WTC11 (cell line): ENCODE results near the gene SOX6.

Source experiments
- CREM ChIP-seq: sonication (generic); formaldehyde crosslinking; IDR thresholded peaks from 2 replicates; pipeline ENCODE4 v1.8.1; 2022; ENCODE audit warnings: mild to moderate bottlenecking, missing genetic modification reagents, moderate library complexity
- JUN ChIP-seq: sonication (generic); formaldehyde crosslinking; IDR thresholded peaks from 2 replicates; pipeline ENCODE4 v1.8.0; 2023; ENCODE audit warnings: mild to moderate bottlenecking, missing genetic modification reagents
- MYBL2 ChIP-seq: sonication (generic); formaldehyde crosslinking; IDR thresholded peaks from 2 replicates; pipeline ENCODE4 v1.8.1; 2023; ENCODE audit warnings: mild to moderate bottlenecking, moderate library complexity, missing genetic modification reagents
- NFYB ChIP-seq: sonication (generic); formaldehyde crosslinking; conservative IDR thresholded peaks from 2 replicates; pipeline ENCODE4 v1.8.0; 2022; ENCODE audit warnings: low read depth, missing genetic modification reagents
- SP1 ChIP-seq: sonication (generic); formaldehyde crosslinking; conservative IDR thresholded peaks from 2 replicates; pipeline ENCODE4 v1.8.1; 2022; ENCODE audit warnings: missing genetic modification reagents
- TCF7 ChIP-seq: sonication (generic); formaldehyde crosslinking; IDR thresholded peaks from 2 replicates; pipeline ENCODE4 v1.8.0; 2022; ENCODE audit warnings: mild to moderate bottlenecking, low read depth, missing genetic modification reagents, moderate library complexity
- ZNF121 ChIP-seq: sonication (generic); formaldehyde crosslinking; IDR thresholded peaks from 2 replicates; pipeline ENCODE4 v1.8.0; 2023; ENCODE audit warnings: missing genetic modification reagents
- ZNF232 ChIP-seq: sonication (generic); formaldehyde crosslinking; IDR thresholded peaks from 2 replicates; pipeline ENCODE4 v1.8.0; 2022; ENCODE audit warnings: mild to moderate bottlenecking, missing genetic modification reagents
- TF ChIP-seq, protein P1 (sequence below): fragments of 200-600 bp; IDR thresholded peaks from 2 replicates; pipeline ENCODE4 v1.8.0; 2022; ENCODE audit warnings: antibody characterized with exemption
- TF ChIP-seq, protein P2 (sequence below): sonication (generic); formaldehyde crosslinking; IDR thresholded peaks from 2 replicates; pipeline ENCODE4 v1.8.1; 2022; ENCODE audit warnings: mild to moderate bottlenecking, moderate library complexity, missing genetic modification reagents
- TF ChIP-seq, protein P3 (sequence below): sonication (generic); formaldehyde crosslinking; IDR thresholded peaks from 2 replicates; pipeline ENCODE4 v1.8.0; 2022; ENCODE audit warnings: mild to moderate bottlenecking, missing genetic modification reagents
- TF ChIP-seq, protein P4 (sequence below): sonication (generic); formaldehyde crosslinking; IDR thresholded peaks from 2 replicates; pipeline ENCODE4 v1.8.1; 2022; ENCODE audit warnings: missing genetic modification reagents, borderline replicate concordance
- TF ChIP-seq, protein P5 (sequence below): sonication (generic); formaldehyde crosslinking; IDR thresholded peaks from 2 replicates; pipeline ENCODE4 v1.8.1; 2023; ENCODE audit warnings: mild to moderate bottlenecking, missing genetic modification reagents, moderate library complexity

DNA sequence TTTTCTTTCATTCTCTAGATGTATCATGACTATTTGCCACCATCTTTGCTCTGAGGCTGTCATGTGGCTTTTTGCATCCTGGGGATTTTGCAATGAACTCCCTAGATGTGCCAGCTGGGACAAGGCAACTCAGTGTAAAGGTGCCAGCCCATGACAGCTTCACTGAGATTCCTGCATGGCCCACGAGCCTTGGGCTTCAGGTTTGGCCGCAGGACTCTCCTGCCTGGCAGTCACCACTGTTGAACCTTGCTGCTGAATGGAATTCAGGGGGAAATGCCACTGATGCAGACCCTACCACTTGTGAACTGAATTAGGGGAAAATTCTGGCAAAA is 385.2 kb downstream of the SOX6 start:
- TF ChIP-seq, protein P1, sequence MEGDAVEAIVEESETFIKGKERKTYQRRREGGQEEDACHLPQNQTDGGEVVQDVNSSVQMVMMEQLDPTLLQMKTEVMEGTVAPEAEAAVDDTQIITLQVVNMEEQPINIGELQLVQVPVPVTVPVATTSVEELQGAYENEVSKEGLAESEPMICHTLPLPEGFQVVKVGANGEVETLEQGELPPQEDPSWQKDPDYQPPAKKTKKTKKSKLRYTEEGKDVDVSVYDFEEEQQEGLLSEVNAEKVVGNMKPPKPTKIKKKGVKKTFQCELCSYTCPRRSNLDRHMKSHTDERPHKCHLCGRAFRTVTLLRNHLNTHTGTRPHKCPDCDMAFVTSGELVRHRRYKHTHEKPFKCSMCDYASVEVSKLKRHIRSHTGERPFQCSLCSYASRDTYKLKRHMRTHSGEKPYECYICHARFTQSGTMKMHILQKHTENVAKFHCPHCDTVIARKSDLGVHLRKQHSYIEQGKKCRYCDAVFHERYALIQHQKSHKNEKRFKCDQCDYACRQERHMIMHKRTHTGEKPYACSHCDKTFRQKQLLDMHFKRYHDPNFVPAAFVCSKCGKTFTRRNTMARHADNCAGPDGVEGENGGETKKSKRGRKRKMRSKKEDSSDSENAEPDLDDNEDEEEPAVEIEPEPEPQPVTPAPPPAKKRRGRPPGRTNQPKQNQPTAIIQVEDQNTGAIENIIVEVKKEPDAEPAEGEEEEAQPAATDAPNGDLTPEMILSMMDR: no peak
- TF ChIP-seq, protein P2, sequence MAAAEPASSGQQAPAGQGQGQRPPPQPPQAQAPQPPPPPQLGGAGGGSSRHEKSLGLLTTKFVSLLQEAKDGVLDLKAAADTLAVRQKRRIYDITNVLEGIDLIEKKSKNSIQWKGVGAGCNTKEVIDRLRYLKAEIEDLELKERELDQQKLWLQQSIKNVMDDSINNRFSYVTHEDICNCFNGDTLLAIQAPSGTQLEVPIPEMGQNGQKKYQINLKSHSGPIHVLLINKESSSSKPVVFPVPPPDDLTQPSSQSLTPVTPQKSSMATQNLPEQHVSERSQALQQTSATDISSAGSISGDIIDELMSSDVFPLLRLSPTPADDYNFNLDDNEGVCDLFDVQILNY (CRISPR knock-in tag): no peak
- TF ChIP-seq CREM (CRISPR knock-in tag) (no peak), SP1 (CRISPR knock-in tag) (no peak), ZNF121 (CRISPR knock-in tag) (no peak), TCF7 (no peak), NFYB (no peak), MYBL2 (no peak), JUN (CRISPR knock-in tag) (no peak), ZNF232 (CRISPR knock-in tag) (no peak)
- TF ChIP-seq, protein P3, sequence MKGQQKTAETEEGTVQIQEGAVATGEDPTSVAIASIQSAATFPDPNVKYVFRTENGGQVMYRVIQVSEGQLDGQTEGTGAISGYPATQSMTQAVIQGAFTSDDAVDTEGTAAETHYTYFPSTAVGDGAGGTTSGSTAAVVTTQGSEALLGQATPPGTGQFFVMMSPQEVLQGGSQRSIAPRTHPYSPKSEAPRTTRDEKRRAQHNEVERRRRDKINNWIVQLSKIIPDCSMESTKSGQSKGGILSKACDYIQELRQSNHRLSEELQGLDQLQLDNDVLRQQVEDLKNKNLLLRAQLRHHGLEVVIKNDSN (CRISPR knock-in tag): no peak
- TF ChIP-seq, protein P4, sequence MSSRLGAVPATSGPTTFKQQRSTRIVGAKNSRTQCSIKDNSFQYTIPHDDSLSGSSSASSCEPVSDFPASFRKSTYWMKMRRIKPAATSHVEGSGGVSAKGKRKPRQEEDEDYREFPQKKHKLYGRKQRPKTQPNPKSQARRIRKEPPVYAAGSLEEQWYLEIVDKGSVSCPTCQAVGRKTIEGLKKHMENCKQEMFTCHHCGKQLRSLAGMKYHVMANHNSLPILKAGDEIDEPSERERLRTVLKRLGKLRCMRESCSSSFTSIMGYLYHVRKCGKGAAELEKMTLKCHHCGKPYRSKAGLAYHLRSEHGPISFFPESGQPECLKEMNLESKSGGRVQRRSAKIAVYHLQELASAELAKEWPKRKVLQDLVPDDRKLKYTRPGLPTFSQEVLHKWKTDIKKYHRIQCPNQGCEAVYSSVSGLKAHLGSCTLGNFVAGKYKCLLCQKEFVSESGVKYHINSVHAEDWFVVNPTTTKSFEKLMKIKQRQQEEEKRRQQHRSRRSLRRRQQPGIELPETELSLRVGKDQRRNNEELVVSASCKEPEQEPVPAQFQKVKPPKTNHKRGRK: no peak
- TF ChIP-seq, protein P5, sequence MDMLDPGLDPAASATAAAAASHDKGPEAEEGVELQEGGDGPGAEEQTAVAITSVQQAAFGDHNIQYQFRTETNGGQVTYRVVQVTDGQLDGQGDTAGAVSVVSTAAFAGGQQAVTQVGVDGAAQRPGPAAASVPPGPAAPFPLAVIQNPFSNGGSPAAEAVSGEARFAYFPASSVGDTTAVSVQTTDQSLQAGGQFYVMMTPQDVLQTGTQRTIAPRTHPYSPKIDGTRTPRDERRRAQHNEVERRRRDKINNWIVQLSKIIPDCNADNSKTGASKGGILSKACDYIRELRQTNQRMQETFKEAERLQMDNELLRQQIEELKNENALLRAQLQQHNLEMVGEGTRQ (CRISPR knock-in tag): no peak
